GM18951 (cell line): Measurements from ENCODE around the gene ITPR1.

Experiments used
- POLR2A ChIP-seq: IDR thresholded peaks from 4 replicates; pipeline ENCODE4 v1.6.1; 2011; ENCODE audit warnings: mild to moderate bottlenecking; ENCODE audit not compliant: insufficient read length, insufficient read depth; ENCODE audit errors: extremely low read depth
- in situ Hi-C: fragments of 300-500 bp; cut with MboI; formaldehyde crosslinking; loops from one replicate; pipeline ENCODE4 v1.12.0; 2022; ENCODE audit warnings: low sequenced_read_pairs, mixed read lengths, inconsistent platforms; ENCODE audit not compliant: unreplicated experiment

Gene ITPR1

GRCh38 chr3:4693620-4694019, 200.5 kb downstream of the ITPR1 start:
- TF ChIP-seq POLR2A, result no peak
- in situ Hi-C loops, result no loop called here

GRCh38 chr3:4695846-4696245, 202.7 kb downstream of the ITPR1 start:
- TF ChIP-seq POLR2A, result no peak
- in situ Hi-C loops, result no loop called here

- TF ChIP-seq POLR2A, result no peak
- in situ Hi-C loops, result no loop called here
Observed at GRCh38 chr3:4696266-4696665, 203.1 kb downstream of the ITPR1 start.

GRCh38 chr3:4698125-4698821, 205.1 kb downstream of the ITPR1 start:
- no peak for TF ChIP-seq POLR2A
- in situ Hi-C loops, result no loop called here

GRCh38 chr3:4703054-4703480, 209.9 kb downstream of the ITPR1 start:
- no peak for TF ChIP-seq POLR2A
- in situ Hi-C loops, result no loop called here

GRCh38 chr3:4704552-4704951, 211.4 kb downstream of the ITPR1 start:
- in situ Hi-C loops, result no loop called here

GRCh38 chr3:4707324-4707723, 214.2 kb downstream of the ITPR1 start:
- TF ChIP-seq POLR2A, result no peak
- in situ Hi-C loops, result no loop called here

More at GRCh38 chr3:4704552-4704951, 211.4 kb downstream of the ITPR1 start:
- TF ChIP-seq POLR2A, result no peak

GRCh38 chr3:4708230-4708629, 215.1 kb downstream of the ITPR1 start:
- TF ChIP-seq POLR2A, result no peak
- in situ Hi-C loops, result no loop called here

GRCh38 chr3:4709341-4709740, 216.2 kb downstream of the ITPR1 start:
- no peak for TF ChIP-seq POLR2A
- in situ Hi-C loops, result no loop called here

- TF ChIP-seq POLR2A, result no peak
- in situ Hi-C loops, result loop anchor here (10.0 kb wide), 1 partner anchor 345 kb away; no protein-coding TSS in a partner anchor
Observed at GRCh38 chr3:4710191-4710590, 217.0 kb downstream of the ITPR1 start.

GRCh38 chr3:4711680-4711992, 218.5 kb downstream of the ITPR1 start:
- in situ Hi-C loops, result loop anchor here (10.0 kb wide), 1 partner anchor 343 kb away; no protein-coding TSS in a partner anchor
- TF ChIP-seq POLR2A, result no peak

- in situ Hi-C loops, result loop anchor here (10.0 kb wide), 1 partner anchor 343 kb away; no protein-coding TSS in a partner anchor
Observed at GRCh38 chr3:4712109-4712508, 219.0 kb downstream of the ITPR1 start.

GRCh38 chr3:4714045-4714444, 220.9 kb downstream of the ITPR1 start:
- in situ Hi-C loops, result loop anchor here (10.0 kb wide), 1 partner anchor 341 kb away; no protein-coding TSS in a partner anchor
- TF ChIP-seq POLR2A, result no peak

More at GRCh38 chr3:4712109-4712508, 219.0 kb downstream of the ITPR1 start:
- TF ChIP-seq POLR2A, result no peak

GRCh38 chr3:4716266-4716665, 223.1 kb downstream of the ITPR1 start:
- no peak for TF ChIP-seq POLR2A
- in situ Hi-C loops, result loop anchor here (10.0 kb wide), 1 partner anchor 339 kb away; no protein-coding TSS in a partner anchor
